RWPE2 (cell line): Measurements from ENCODE around the gene DENND5B.
A peak's percentile ranks its signal among the peaks of the same experiment; 100 is the strongest.

Source experiments
- ATAC-seq: fragments of 200-7000 bp; cut with Tn5 transposase; 3 replicates; pipeline ENCODE4 v1.9.1; 2021; ENCODE audit warnings: low read depth
- DNase-seq: peaks from one replicate; pipeline ENCODE4 v3.0.0-alpha.2; 2020; ENCODE audit warnings: low spot score
- H3K27ac ChIP-seq: fragments of 450-650 bp; 2 replicates; pipeline ENCODE4 v1.5.1; 2017; ENCODE audit warnings: mild to moderate bottlenecking; ENCODE audit not compliant: poor library complexity, severe bottlenecking
- H3K27me3 ChIP-seq: fragments of 250-450 bp; sonication (Bioruptor Pico); 2 replicates; pipeline ENCODE4 v1.5.1; 2021; ENCODE audit warnings: mild to moderate bottlenecking, moderate library complexity; ENCODE audit not compliant: insufficient read depth, poor library complexity, severe bottlenecking
- H3K36me3 ChIP-seq: fragments of 250-450 bp; sonication (Bioruptor Pico); 2 replicates; pipeline ENCODE4 v1.5.1; 2020; ENCODE audit warnings: low read depth, mild to moderate bottlenecking, moderate library complexity
- H3K4me1 ChIP-seq: fragments of 250-450 bp; sonication (Bioruptor Pico); 2 replicates; pipeline ENCODE4 v1.5.1; 2021; ENCODE audit warnings: mild to moderate bottlenecking, moderate library complexity; ENCODE audit not compliant: insufficient read depth, poor library complexity, severe bottlenecking
- H3K4me3 ChIP-seq: fragments of 250-450 bp; sonication (Bioruptor Pico); 2 replicates; pipeline ENCODE4 v1.5.1; 2021; ENCODE audit warnings: mild to moderate bottlenecking, moderate library complexity; ENCODE audit not compliant: severe bottlenecking
- H3K9me3 ChIP-seq: fragments of 250-450 bp; sonication (Bioruptor Pico); 2 replicates; pipeline ENCODE4 v1.5.1; 2021; ENCODE audit warnings: mild to moderate bottlenecking, moderate library complexity; ENCODE audit not compliant: severe bottlenecking
- TF ChIP-seq, protein P1 (sequence below): fragments of 450-650 bp; IDR thresholded peaks from one replicate; pipeline ENCODE4 v1.5.1; 2017; ENCODE audit warnings: mild to moderate bottlenecking, moderate library complexity; ENCODE audit not compliant: poor library complexity, severe bottlenecking

The DENND5B gene

DNA sequence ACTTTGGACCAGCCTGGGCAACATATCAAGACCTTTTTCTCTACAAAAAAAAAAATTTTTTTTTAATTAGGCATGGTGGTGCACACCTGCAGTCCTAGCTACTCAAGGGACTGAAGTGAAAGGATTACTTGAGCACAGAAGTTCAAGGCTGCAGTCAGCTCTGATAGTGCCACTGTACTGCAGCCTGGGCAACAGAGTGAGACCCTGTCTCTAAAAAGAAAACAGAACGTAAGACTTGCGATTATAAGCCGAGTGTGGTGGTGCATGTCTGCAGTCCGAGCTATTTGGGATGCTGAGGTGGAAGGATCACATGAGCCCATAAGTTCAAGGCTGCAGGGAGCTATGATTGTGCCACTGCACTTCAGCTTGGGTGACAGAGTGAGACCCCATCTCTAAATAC is 76.0 kb downstream of the DENND5B start:
- TF ChIP-seq, protein P1, sequence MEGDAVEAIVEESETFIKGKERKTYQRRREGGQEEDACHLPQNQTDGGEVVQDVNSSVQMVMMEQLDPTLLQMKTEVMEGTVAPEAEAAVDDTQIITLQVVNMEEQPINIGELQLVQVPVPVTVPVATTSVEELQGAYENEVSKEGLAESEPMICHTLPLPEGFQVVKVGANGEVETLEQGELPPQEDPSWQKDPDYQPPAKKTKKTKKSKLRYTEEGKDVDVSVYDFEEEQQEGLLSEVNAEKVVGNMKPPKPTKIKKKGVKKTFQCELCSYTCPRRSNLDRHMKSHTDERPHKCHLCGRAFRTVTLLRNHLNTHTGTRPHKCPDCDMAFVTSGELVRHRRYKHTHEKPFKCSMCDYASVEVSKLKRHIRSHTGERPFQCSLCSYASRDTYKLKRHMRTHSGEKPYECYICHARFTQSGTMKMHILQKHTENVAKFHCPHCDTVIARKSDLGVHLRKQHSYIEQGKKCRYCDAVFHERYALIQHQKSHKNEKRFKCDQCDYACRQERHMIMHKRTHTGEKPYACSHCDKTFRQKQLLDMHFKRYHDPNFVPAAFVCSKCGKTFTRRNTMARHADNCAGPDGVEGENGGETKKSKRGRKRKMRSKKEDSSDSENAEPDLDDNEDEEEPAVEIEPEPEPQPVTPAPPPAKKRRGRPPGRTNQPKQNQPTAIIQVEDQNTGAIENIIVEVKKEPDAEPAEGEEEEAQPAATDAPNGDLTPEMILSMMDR = no peak
- Histone ChIP-seq H3K4me3 (no peak overlapping the region), H3K36me3 (no peaks in the 10 kb centered on the region), H3K9me3 (no peaks in the 10 kb centered on the region), H3K4me1 (peaks cover 27% of the 10 kb centered on the region), H3K27me3 (no peaks in the 10 kb centered on the region), H3K27ac (no peak overlapping the region)
- no peak for ATAC-seq
- DNase-seq = no peak

DNA sequence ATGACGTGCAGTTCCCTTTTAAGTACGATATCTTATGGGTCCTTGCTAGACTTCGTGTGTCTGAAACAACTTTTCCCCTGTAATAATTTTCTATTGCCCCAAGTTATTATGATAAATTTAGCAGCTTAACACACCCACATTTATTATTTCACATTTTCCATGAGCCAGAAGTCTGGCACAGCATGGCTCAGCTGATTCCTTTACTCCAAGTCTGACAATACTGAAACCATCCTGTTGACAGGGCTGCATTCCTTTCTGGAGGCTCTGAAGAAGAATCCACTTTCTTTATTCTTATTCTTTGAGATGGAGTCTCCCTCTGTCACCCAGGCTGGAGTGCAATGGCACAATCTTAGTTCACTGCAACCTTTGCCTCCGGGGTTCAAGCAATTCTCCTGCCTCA is 80.9 kb downstream of the DENND5B start:
- Histone ChIP-seq H3K27ac (no peak overlapping the region), H3K4me1 (peaks cover 26% of the 10 kb centered on the region), H3K27me3 (no peaks in the 10 kb centered on the region), H3K36me3 (no peaks in the 10 kb centered on the region), H3K9me3 (peaks cover 3% of the 10 kb centered on the region), H3K4me3 (no peak overlapping the region)
- ATAC-seq = no peak
- DNase-seq = no peak
- TF ChIP-seq, protein P1 = no peak

DNA sequence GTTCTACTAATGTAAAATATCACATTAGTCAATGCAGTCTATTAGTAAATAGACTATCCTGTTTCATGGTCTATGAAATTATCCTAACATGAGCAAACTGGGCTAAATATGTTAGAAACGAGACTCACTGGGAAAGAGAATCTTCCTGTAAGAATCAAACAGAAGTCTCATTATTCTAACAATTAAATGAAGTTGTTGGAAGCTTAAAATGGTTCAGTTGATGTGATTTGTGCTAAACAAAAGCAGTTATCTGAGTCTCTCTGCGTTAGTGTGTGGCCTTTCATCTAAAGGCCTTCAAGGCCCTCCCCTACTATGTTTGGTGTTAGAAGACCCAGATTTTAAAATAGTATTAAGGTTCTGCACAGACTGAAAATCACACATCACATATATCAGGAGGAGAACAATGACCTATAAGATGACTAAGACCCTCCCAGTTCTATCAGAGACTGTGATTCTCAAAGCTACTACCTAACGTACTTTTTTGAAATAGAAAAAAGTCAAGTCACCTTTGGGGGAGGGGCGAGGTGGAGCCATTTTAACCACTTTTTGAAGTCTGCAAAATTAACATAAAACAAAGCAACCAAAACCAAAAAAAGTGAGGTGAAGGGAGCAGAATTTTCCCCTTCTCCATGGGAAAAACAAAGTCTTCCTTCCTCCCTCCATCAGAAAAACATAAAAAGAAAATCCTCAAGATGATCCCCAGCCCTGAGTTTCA is 82.3 kb downstream of the DENND5B start:
- peak; percentile 19; the same call in 1 of the 3 replicates for ATAC-seq
- TF ChIP-seq, protein P1 = no peak
- DNase-seq = no peak
- Histone ChIP-seq H3K27me3 (no peaks in the 10 kb centered on the region), H3K4me3 (no peak overlapping the region), H3K36me3 (no peaks in the 10 kb centered on the region), H3K27ac (peak overlapping the region; percentile 60), H3K4me1 (peaks cover 26% of the 10 kb centered on the region), H3K9me3 (peaks cover 3% of the 10 kb centered on the region)

DNA sequence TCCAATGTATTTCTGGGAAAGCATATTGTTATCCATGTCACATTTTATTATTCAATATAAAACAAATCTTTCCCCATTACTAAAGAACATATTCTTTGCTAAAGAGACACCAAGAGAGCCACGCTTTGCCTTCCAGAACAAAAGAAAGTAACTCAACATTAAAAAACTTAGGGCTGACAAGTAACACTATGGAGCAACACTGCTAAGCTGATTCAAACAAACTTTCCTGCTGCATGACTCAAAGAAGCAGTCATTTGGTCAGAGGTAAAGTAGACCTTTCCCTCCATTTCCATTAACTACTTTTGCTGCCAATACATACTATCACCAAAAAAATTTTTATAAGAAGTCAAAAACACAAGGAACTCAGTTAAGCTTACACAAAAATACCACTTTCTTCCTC is 83.0 kb downstream of the DENND5B start:
- Histone ChIP-seq H3K9me3 (peaks cover 3% of the 10 kb centered on the region), H3K4me1 (peaks cover 26% of the 10 kb centered on the region), H3K36me3 (no peaks in the 10 kb centered on the region), H3K4me3 (no peak overlapping the region), H3K27me3 (no peaks in the 10 kb centered on the region), H3K27ac (peak overlapping the region; percentile 60)
- DNase-seq (no peak), ATAC-seq (peak; percentile 83)
- TF ChIP-seq, protein P1 = no peak
